Neural crest cell (in vitro differentiated cells): ENCODE measurements around the gene FYCO1. TPM values are rescaled to one million over a fixed set of nuclear protein-coding genes. Genes with fewer than 3 reads are reported as not detected.

ENCODE experiments used
- DNase-seq: peaks from one replicate; pipeline ENCODE4 v3.0.0; 2021; ENCODE audit warnings: low read depth, mixed read lengths, low spot score
- H3K27ac Mint-ChIP-seq: one replicate; pipeline ENCODE4 v1.8.0; 2021; ENCODE audit warnings: mild to moderate bottlenecking, mixed read lengths; ENCODE audit not compliant: unreplicated experiment
- H3K27me3 Mint-ChIP-seq: 2 replicates; pipeline ENCODE4 v1.8.0; 2021; ENCODE audit warnings: low read depth, mild to moderate bottlenecking, mixed read lengths
- H3K36me3 Mint-ChIP-seq: 2 replicates; pipeline ENCODE4 v1.8.0; 2021; ENCODE audit warnings: low read depth, mild to moderate bottlenecking, mixed read lengths
- H3K4me1 Mint-ChIP-seq: 2 replicates; pipeline ENCODE4 v1.8.0; 2021; ENCODE audit warnings: mixed read lengths
- H3K4me3 Mint-ChIP-seq: one replicate; pipeline ENCODE4 v1.8.0; 2021; ENCODE audit warnings: mild to moderate bottlenecking, mixed read lengths
- H3K9me3 Mint-ChIP-seq: 2 replicates; pipeline ENCODE4 v1.8.0; 2021; ENCODE audit warnings: mixed read lengths
- CTCF ChIP-seq: fragments of 200-600 bp; sonication (generic); conservative IDR thresholded peaks from 2 replicates; pipeline ENCODE4 v1.5.0; 2021; ENCODE audit warnings: antibody characterized with exemption, mild to moderate bottlenecking
- total RNA-seq: library from RNA; stranded (reverse); gene quantifications from 2 replicates; pipeline ENCODE4 v1.2.1, GENCODE V29; 2021

The FYCO1 gene
- total RNA-seq, 1 donor from 2014 or later = 9.7 TPM

GRCh38 chr3:45906681-45907407 is 88.8 kb downstream of the FYCO1 start:
- H3K27me3 Mint-ChIP-seq = no peaks in the 10 kb centered on the region
- DNase-seq = no peak
- H3K9me3 Mint-ChIP-seq = peaks cover 2% of the 10 kb centered on the region
- no peak overlapping the region for H3K4me3 Mint-ChIP-seq
- H3K4me1 Mint-ChIP-seq = no peaks in the 10 kb centered on the region
- H3K27ac Mint-ChIP-seq = no peak overlapping the region
- TF ChIP-seq CTCF = no peak
- H3K36me3 Mint-ChIP-seq = peaks cover 10% of the 10 kb centered on the region

DNA sequence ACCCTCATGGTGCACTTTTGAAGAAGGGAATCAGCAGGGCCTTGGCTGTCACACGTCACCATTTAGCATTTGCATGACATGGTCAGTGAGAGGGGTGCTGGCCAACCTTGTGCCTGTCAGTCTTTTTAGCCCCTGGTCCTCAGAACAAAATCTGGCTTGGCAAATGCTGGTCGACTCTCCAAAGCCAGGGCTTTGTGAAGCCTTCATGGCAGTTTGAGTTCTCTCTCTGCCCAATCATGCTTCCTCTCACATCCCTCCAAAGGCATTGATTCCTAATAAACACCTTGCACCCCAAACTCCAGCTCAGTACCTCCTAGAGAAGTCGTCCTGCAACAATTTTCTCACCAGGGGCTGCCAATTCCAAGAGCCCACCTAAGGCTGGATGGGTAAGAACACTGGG is 89.9 kb downstream of the FYCO1 start:
- H3K36me3 Mint-ChIP-seq = peaks cover 10% of the 10 kb centered on the region
- H3K27me3 Mint-ChIP-seq = no peaks in the 10 kb centered on the region

GRCh38 chr3:45904931-45905330 is 90.7 kb downstream of the FYCO1 start:
- H3K27ac Mint-ChIP-seq = peak overlapping the region; percentile 9
- H3K4me3 Mint-ChIP-seq = no peak overlapping the region
- peaks cover 2% of the 10 kb centered on the region for H3K9me3 Mint-ChIP-seq
- no peak for TF ChIP-seq CTCF
- H3K36me3 Mint-ChIP-seq = peaks cover 10% of the 10 kb centered on the region
- no peaks in the 10 kb centered on the region for H3K4me1 Mint-ChIP-seq
- DNase-seq = no peak
- H3K27me3 Mint-ChIP-seq = no peaks in the 10 kb centered on the region

More for the DNA sequence above, 89.9 kb downstream of the FYCO1 start:
- Mint-ChIP-seq H3K9me3 (peaks cover 2% of the 10 kb centered on the region), H3K4me3 (no peak overlapping the region), H3K27ac (no peak overlapping the region), H3K4me1 (no peaks in the 10 kb centered on the region)
- no peak for TF ChIP-seq CTCF
- DNase-seq = no peak

DNA sequence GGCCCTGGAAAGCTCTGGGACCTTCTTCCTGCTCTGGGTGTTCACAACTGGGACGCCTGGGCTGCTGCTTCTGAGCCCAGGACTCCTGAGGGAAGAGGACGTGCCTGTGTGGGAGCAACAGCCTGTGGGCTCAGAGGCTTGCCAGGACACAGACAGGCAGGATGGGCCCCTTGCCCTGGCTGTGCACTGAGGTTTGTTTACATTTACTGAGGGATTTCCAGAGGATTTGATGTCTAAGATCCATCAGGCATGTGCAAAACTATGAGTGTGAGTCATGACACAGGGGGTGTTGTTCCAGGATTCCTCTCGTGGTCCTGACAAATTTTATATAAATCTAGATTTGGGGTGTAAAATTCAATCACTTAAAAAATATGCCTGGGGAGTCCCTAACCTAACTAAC is 98.7 kb downstream of the FYCO1 start:
- no peaks in the 10 kb centered on the region for H3K27me3 Mint-ChIP-seq
- TF ChIP-seq CTCF = no peak
- no peak for DNase-seq
- H3K36me3 Mint-ChIP-seq = no peaks in the 10 kb centered on the region
- H3K4me1 Mint-ChIP-seq = no peaks in the 10 kb centered on the region
- H3K4me3 Mint-ChIP-seq = no peak overlapping the region
- H3K9me3 Mint-ChIP-seq = peaks cover 2% of the 10 kb centered on the region
- peak overlapping the region; percentile 71 for H3K27ac Mint-ChIP-seq

DNA sequence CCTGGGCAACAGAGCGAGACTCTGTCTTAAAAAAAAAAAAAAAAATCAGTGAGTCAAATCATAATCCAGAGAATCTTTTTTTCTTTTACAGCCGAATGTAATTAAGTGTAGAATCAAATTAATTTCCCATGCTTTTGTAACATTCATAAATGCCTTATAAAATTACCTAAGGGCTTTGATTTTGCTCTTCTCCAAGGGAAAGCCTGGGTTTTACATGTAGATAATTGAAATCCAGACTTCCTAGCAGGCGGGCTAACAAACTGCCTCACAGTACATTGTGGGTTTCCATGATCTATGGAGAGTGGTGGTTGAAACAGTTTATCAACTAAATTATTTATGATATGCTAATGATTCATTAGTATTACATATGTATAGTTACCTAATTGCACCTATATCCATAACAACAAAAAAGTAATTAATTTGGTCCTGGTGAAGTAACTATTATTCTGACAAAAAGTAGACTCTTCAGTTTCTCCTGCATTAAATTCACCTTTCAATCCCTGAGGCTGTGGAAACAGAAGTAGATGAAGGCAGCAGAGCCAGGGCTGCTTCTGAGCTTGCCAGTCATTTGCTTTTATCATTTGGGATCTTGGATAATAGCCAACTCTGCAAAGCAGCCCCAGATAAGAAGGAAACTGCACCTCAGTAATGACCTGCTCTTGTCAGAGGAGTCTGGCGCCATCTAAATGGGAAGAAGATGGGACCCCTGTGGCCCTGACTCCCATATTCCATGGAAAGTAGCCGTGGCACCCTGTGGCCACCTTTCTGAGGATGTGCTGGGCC is 99.7 kb downstream of the FYCO1 start:
- no peaks in the 10 kb centered on the region for H3K4me1 Mint-ChIP-seq
- H3K36me3 Mint-ChIP-seq = no peaks in the 10 kb centered on the region
- no peak for DNase-seq
- H3K27ac Mint-ChIP-seq = no peak overlapping the region
- H3K4me3 Mint-ChIP-seq = no peak overlapping the region
- no peaks in the 10 kb centered on the region for H3K27me3 Mint-ChIP-seq
- TF ChIP-seq CTCF = no peak
- H3K9me3 Mint-ChIP-seq = peaks cover 2% of the 10 kb centered on the region
